Right lobe of liver (tissue), 6 donors: ENCODE data around the gene ABCB8. TPM values are rescaled to one million over a fixed set of nuclear protein-coding genes. Genes with fewer than 3 reads are reported as not detected.

ENCODE experiments used
- ATAC-seq, 4 donors: fragments of 200-7000 bp; cut with Tn5 transposase; one replicate each; pipeline ENCODE4 v1.9.1; 2020; ENCODE audit warnings: mild to moderate bottlenecking in 4 of 4, moderate library complexity in 4 of 4
- DNase-seq, 3 donors: peaks; one replicate each; pipeline ENCODE4 v3.0.0-alpha.2; 2020
- H3K27ac ChIP-seq, 3 donors: fragments of 200-600 bp; one replicate each; pipeline ENCODE4 v1.8.0; 2022
- H3K27me3 ChIP-seq, 2 donors: fragments of 200-600 bp; one replicate each; pipeline ENCODE4 v1.8.0; 2022
- H3K36me3 ChIP-seq, 4 donors: fragments of 200-600 bp; sonication (generic) in 1 of 4; one replicate each; pipeline versions ENCODE4 v1.5.1 to v1.8.0; 2017 to 2022; ENCODE audit warnings: control low read depth in 1 of 4
- H3K4me1 ChIP-seq, 4 donors: fragments of 200-600 bp; sonication (generic) in 1 of 4; one replicate each; pipeline versions ENCODE4 v1.5.1 to v1.8.0; 2017 to 2022; ENCODE audit warnings: control low read depth in 1 of 4
- H3K4me3 ChIP-seq, 3 donors: fragments of 200-600 bp; one replicate each; pipeline ENCODE4 v1.8.0; 2022
- H3K9me3 ChIP-seq, 4 donors: fragments of 200-600 bp; sonication (generic) in 1 of 4; one replicate each; pipeline versions ENCODE4 v1.5.1 to v1.8.0; 2017 to 2022; ENCODE audit warnings: control low read depth in 1 of 4
- POLR2A ChIP-seq: fragments of 450-650 bp; IDR thresholded peaks from one replicate; pipeline ENCODE4 v1.6.1; 2017; ENCODE audit warnings: antibody characterized with exemption, mild to moderate bottlenecking
- WGBS: methylation state at CpG from one replicate; pipeline ENCODE4 v1.1.6; 2018; ENCODE audit warnings: low coverage, low lambda C conversion rate; ENCODE audit not compliant: insufficient coverage; ENCODE audit errors: missing lambda C conversion rate; 5-methylcytosine and 5-hydroxymethylcytosine counted together
- intact Hi-C, 2 donors: fragments of 100-400 bp; cut with DNase I; formaldehyde crosslinking; loops; one replicate each; pipeline versions ENCODE4 v1.11.2 to v1.14.1; 2022
- total RNA-seq, 6 experiments: library from RNA; depleted of rRNA in 2 of 6; stranded (reverse); fragments of >200 nt in 2 of 6; fragmentation: NEBNext Ultra II Directional in 3 of 6; extraction: Animal tissue kit (Norgen Biotek cat#: 25700) in 3 of 6; gene quantifications; one replicate each; pipeline versions ENCODE4 v1.1.0 to v1.2.4, GENCODE V29; 2016 to 2023
- TF ChIP-seq, protein P1 (sequence below), 4 donors: fragments of 200-600 bp in 3 of 4; fragments of 450-650 bp in 1 of 4; IDR thresholded peaks; one replicate each; pipeline versions ENCODE4 v1.5.1 to v1.8.0; 2016 to 2022; ENCODE audit warnings: antibody characterized with exemption in 4 of 4, mild to moderate bottlenecking in 2 of 4
- donor health status: DM: no; HTN: yes; CAD: no.
- donor health status: DM: no; HTN: no; CAD: no.
- donor health status: DM: no; HTN: no; CAD: no.
- donor health status: DM: no; HTN: yes; CAD: no.
- donor health status: DM: no; HTN: yes; CAD: no.

ABCB8 gene
- total RNA-seq, 6 experiments from 2014 or later, result 22.3 to 33.8 (median 26.8) TPM

- H3K4me1 ChIP-seq, result no peaks in the 10 kb centered on the region
- WGBS, result 28% methylated on average over 10 of the region's 31 CpGs
- no peak overlapping the region for H3K4me3 ChIP-seq
- ATAC-seq, result peak; percentile 64 to 68 (median 66)
- intact Hi-C loops, result loop anchor here in 1 of 2 donors (10.0 kb wide), 1 partner anchor 94 kb away; no protein-coding TSS in a partner anchor
- H3K9me3 ChIP-seq, result no peaks in the 10 kb centered on the region
- H3K27me3 ChIP-seq, result no peaks in the 10 kb centered on the region
- H3K36me3 ChIP-seq, result no peaks in the 10 kb centered on the region
- peak; percentile 65 to 72 (median 68) for DNase-seq
- peak overlapping the region in 2 of 3 donors; percentile 29 to 67 for H3K27ac ChIP-seq
- TF ChIP-seq, protein P1, sequence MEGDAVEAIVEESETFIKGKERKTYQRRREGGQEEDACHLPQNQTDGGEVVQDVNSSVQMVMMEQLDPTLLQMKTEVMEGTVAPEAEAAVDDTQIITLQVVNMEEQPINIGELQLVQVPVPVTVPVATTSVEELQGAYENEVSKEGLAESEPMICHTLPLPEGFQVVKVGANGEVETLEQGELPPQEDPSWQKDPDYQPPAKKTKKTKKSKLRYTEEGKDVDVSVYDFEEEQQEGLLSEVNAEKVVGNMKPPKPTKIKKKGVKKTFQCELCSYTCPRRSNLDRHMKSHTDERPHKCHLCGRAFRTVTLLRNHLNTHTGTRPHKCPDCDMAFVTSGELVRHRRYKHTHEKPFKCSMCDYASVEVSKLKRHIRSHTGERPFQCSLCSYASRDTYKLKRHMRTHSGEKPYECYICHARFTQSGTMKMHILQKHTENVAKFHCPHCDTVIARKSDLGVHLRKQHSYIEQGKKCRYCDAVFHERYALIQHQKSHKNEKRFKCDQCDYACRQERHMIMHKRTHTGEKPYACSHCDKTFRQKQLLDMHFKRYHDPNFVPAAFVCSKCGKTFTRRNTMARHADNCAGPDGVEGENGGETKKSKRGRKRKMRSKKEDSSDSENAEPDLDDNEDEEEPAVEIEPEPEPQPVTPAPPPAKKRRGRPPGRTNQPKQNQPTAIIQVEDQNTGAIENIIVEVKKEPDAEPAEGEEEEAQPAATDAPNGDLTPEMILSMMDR (IDR thresholded peaks at IDR 0.05), result peak; percentile 64 to 82 (median 80)
- no peak for TF ChIP-seq POLR2A
Measured at GRCh38 chr7:150988230-150989226, 39.7 kb upstream of the ABCB8 start.

- Histone ChIP-seq H3K4me3 (no peak overlapping the region), H3K27ac (peak overlapping the region in 1 of 3 donors; percentile 67), H3K36me3 (no peaks in the 10 kb centered on the region), H3K9me3 (no peaks in the 10 kb centered on the region), H3K27me3 (no peaks in the 10 kb centered on the region), H3K4me1 (no peaks in the 10 kb centered on the region)
- no peak for TF ChIP-seq POLR2A
- TF ChIP-seq, protein P1 (IDR thresholded peaks at IDR 0.05), result no peak
- ATAC-seq (no peak), DNase-seq (peak in 2 of 3 donors; percentile 23 to 41)
- intact Hi-C loops, result loop anchor here in 1 of 2 donors (10.0 kb wide), 1 partner anchor 95 kb away; no protein-coding TSS in a partner anchor
- 19% methylated on average over 3 of the region's 7 CpGs for WGBS
Measured at GRCh38 chr7:150989456-150989855, 38.8 kb upstream of the ABCB8 start.

DNA sequence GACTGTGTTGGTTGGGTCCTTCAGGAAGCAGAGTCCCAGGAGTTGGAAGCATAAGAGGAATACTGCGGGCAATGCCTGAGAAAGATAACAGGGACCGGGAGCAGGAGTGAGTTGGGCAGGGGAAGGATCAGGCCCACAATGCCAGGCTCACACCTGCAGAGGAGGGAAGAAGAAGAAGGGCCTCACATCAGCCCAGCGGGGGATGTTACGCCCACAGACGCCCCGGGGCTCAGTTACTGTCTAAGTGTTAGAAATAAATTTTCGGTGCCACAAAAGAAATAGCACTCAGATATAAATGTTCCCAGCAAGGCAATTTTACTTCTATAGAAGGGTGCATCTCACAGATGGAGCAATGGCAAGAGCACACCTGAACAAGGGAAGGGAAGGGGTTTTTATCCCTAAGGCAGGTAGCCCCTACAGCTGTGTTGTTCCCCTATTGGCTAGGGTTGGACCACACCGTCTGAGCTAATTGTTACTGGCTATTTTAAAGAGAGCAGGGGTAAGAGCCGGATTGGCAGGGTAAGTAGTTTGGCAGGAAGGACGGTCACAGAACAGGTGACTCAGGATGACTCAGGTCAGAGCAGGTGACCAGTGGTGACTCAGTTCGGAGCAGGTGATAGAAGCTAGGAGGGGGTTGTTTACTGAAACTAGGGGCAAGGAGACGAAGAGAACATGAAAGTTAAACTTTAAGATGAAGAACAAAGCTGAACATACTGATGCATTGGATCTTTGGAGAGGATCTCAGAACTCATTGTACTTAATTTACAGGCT is 37.6 kb upstream of the ABCB8 start, which contains the start of gene NOS3:
NOS3 (plus strand) TSS at position 602 of the 771 bp plus-strand sequence. CDS start 2,787 bp downstream, outside the sequence.
- intact Hi-C loops, result no loop called here
- 73% methylated on average over 12 of the region's 12 CpGs for WGBS
- H3K9me3 ChIP-seq, result no peaks in the 10 kb centered on the region
- TF ChIP-seq, protein P1 (IDR thresholded peaks at IDR 0.05), result no peak
- TF ChIP-seq POLR2A, result no peak
- H3K36me3 ChIP-seq, result no peaks in the 10 kb centered on the region
- no peak within 1 kb of the TSS for H3K4me3 ChIP-seq
- no peaks in the 10 kb centered on the region for H3K4me1 ChIP-seq
- no peaks in the 10 kb centered on the region for H3K27me3 ChIP-seq
- H3K27ac ChIP-seq, result no peak within 1 kb of the TSS
- DNase-seq (peak in 2 of 3 donors; percentile 8 to 35), ATAC-seq (no peak)

DNA sequence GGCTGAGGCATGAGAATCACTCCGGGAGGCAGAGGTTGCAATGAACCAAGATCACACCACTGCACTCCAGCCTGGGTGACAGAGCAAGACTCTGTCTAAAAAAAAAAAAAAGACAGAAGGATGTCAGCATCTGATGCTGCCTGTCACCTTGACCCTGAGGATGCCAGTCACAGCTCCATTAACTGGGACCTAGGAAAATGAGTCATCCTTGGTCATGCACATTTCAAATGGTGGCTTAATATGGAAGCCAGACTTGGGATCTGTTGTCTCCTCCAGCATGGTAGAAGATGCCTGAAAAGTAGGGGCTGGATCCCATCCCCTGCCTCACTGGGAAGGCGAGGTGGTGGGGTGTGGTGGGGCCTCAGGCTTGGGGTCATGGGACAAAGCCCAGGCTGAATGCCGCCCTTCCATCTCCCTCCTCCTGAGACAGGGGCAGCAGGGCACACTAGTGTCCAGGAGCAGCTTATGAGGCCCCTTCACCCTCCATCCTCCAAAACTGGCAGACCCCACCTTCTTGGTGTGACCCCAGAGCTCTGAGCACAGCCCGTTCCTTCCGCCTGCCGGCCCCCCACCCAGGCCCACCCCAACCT is 36.1 kb upstream of the ABCB8 start:
- WGBS, result 29% methylated on average over 4 of the region's 6 CpGs
- Histone ChIP-seq H3K9me3 (no peaks in the 10 kb centered on the region), H3K27ac (no peak overlapping the region), H3K36me3 (no peaks in the 10 kb centered on the region), H3K4me1 (no peaks in the 10 kb centered on the region), H3K4me3 (no peak overlapping the region), H3K27me3 (no peaks in the 10 kb centered on the region)
- DNase-seq (no peak), ATAC-seq (no peak)
- intact Hi-C loops, result no loop called here
- TF ChIP-seq POLR2A, result no peak
- TF ChIP-seq, protein P1 (IDR thresholded peaks at IDR 0.05), result no peak
